SK-N-SH treated with all-trans-retinoic acid at 6 μM for 48 hours (cell line): ENCODE results near the gene COL23A1.
"Not testable (repeated sequence)": the region's sequence is repeated elsewhere in the genome, so short reads cannot be mapped to it uniquely, and the experiment has no call there.

Source experiments
- ATAC-seq: fragments of 200-7000 bp; cut with Tn5 transposase; 3 replicates; pipeline ENCODE4 v1.9.1; 2020; ENCODE audit warnings: mild to moderate bottlenecking, moderate library complexity
- ARNTL ChIP-seq: fragments of 450-650 bp; formaldehyde crosslinking; IDR thresholded peaks from 2 replicates; pipeline ENCODE4 v1.5.0; 2020; ENCODE audit warnings: low read depth, mild to moderate bottlenecking, moderate library complexity, borderline replicate concordance
- BACH2 ChIP-seq: fragments of 250-450 bp; sonication (Bioruptor Pico); IDR thresholded peaks from 2 replicates; pipeline ENCODE4 v1.9.0; 2021; ENCODE audit warnings: mild to moderate bottlenecking, borderline replicate concordance
- CSDC2 ChIP-seq: fragments of 250-450 bp; sonication (Bioruptor Pico); IDR thresholded peaks from 2 replicates; pipeline ENCODE4 v1.5.0; 2020; ENCODE audit warnings: mild to moderate bottlenecking, moderate library complexity
- ESRRG ChIP-seq: fragments of 250-450 bp; sonication (Bioruptor Pico); IDR thresholded peaks from 2 replicates; pipeline ENCODE4 v1.6.1; 2021; ENCODE audit warnings: mild to moderate bottlenecking
- GLIS3 ChIP-seq: fragments of 250-450 bp; sonication (Bioruptor Pico); IDR thresholded peaks from 2 replicates; pipeline ENCODE4 v1.5.0; 2020; ENCODE audit warnings: mild to moderate bottlenecking, moderate library complexity
- ISL1 ChIP-seq: fragments of 250-450 bp; sonication (Bioruptor Pico); IDR thresholded peaks from 2 replicates; pipeline ENCODE4 v2.1.2; 2022; ENCODE audit warnings: mild to moderate bottlenecking, moderate library complexity
- OSR1 ChIP-seq: fragments of 250-450 bp; sonication (Bioruptor Pico); IDR thresholded peaks from 2 replicates; pipeline ENCODE4 v1.8.0; 2022; ENCODE audit warnings: moderate library complexity, mild to moderate bottlenecking, inconsistent platforms
- PPARA ChIP-seq: fragments of 250-450 bp; sonication (Bioruptor Pico); IDR thresholded peaks from 2 replicates; pipeline ENCODE4 v1.5.0; 2020; ENCODE audit warnings: mild to moderate bottlenecking, borderline replicate concordance
- RARB ChIP-seq: fragments of 250-450 bp; sonication (Bioruptor Pico); IDR thresholded peaks from 2 replicates; pipeline ENCODE4 v1.8.0; 2021; ENCODE audit warnings: mild to moderate bottlenecking, moderate library complexity
- SNAI2 ChIP-seq: fragments of 250-450 bp; sonication (Bioruptor Pico); IDR thresholded peaks from 2 replicates; pipeline ENCODE4 v1.5.0; 2020; ENCODE audit warnings: mild to moderate bottlenecking, moderate library complexity
- TCF4 ChIP-seq: fragments of 250-450 bp; sonication (Bioruptor Pico); IDR thresholded peaks from 2 replicates; pipeline ENCODE4 v1.8.0; 2021; ENCODE audit warnings: mild to moderate bottlenecking, moderate library complexity, borderline replicate concordance
- ZFP3 ChIP-seq: fragments of 250-450 bp; sonication (Bioruptor Pico); IDR thresholded peaks from 2 replicates; pipeline ENCODE4 v1.5.0; 2020; ENCODE audit warnings: mild to moderate bottlenecking, moderate library complexity
- ZFP30 ChIP-seq: fragments of 450-650 bp; formaldehyde crosslinking; IDR thresholded peaks from 2 replicates; pipeline ENCODE4 v1.5.0; 2022; ENCODE audit warnings: mild to moderate bottlenecking, moderate library complexity
- ZNF565 ChIP-seq: fragments of 450-650 bp; formaldehyde crosslinking; conservative IDR thresholded peaks from 2 replicates; pipeline ENCODE4 v1.5.0; 2020; ENCODE audit warnings: low read depth, mild to moderate bottlenecking, moderate library complexity
- ZNF8 ChIP-seq: fragments of 450-650 bp; formaldehyde crosslinking; IDR thresholded peaks from 2 replicates; pipeline ENCODE4 v1.5.0; 2020; ENCODE audit warnings: mild to moderate bottlenecking, moderate library complexity
- TF ChIP-seq, protein P1 (sequence below): fragments of 250-450 bp; sonication (Bioruptor Pico); IDR thresholded peaks from 2 replicates; pipeline ENCODE4 v1.8.0; 2020; ENCODE audit warnings: mild to moderate bottlenecking, moderate library complexity, borderline replicate concordance
- TF ChIP-seq, protein P2 (sequence below): fragments of 250-450 bp; sonication (Bioruptor Pico); IDR thresholded peaks from 2 replicates; pipeline ENCODE4 v1.8.0; 2021; ENCODE audit warnings: low read depth, mild to moderate bottlenecking, moderate library complexity, borderline replicate concordance
- TF ChIP-seq, protein P3 (sequence below): fragments of 250-450 bp; sonication (Bioruptor Pico); IDR thresholded peaks from 2 replicates; pipeline ENCODE4 v1.5.1; 2020; ENCODE audit warnings: low read depth, mild to moderate bottlenecking, moderate library complexity
- TF ChIP-seq, protein P4 (sequence below): fragments of 250-450 bp; sonication (Bioruptor Pico); IDR thresholded peaks from 2 replicates; pipeline ENCODE4 v1.5.1; 2021; ENCODE audit warnings: mild to moderate bottlenecking, moderate library complexity

The COL23A1 gene

DNA sequence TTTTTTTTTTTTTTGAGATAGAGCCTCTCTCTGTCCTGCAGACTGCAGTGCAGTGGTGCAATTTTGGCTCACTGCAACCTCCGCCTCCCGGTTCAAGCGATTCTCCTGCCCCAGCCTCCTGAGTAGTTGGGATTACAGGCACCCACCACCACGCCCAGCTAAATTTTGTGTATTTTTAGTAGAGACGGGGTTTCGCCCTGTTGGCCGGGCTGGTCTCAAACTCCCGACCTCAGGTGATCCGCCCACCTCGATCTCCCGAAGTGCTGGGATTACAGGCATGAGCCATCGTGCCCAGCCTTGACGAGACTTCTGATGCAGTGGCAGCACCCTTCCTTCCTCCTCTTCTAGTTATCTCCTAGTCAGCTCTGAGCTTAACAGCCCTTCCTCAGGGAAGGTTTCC lies 361.1 kb downstream of the COL23A1 start:
- ATAC-seq: not testable (repeated sequence)

DNA sequence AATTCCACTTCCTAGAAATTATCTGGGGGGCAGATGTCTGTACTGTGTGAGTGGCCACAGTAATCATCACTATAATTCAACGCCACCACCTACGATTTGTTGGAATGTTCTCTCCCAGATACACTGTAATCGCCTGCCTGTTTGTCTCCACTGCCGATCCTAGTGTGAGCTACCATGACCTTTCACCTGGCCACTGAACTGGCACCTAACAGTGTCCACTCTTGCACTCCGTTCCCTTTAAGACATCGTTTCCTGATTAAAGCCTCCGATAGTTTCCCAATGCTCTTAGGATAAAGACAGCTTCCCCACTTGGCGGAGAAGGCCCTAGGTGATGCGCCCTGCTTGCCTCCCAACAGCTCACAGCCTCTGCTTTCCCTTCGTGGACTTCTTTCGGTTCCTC lies 361.6 kb downstream of the COL23A1 start:
- no peak for ATAC-seq

DNA sequence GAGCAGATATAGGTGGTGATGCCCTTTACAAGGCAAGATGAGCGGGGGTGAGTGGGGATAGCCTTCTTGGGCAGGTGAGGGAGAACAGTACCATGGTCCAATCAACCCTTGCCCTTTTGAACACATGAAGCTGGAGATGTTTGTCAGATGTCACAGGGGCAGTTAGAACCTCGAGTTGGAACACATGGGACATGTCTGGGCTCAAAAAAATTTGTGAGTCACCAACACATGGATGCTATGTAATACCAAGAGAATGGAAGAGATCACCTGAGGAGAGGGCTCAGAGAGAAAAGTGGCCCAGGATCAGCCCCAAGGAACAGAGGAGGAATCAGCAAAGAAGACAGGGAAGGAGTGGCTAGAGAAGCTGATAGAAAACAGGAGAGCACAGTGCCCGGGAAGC lies 362.3 kb downstream of the COL23A1 start:
- TF ChIP-seq GLIS3 (CRISPR knock-in tag) (no peak), ZNF8 (no peak), ZFP30 (CRISPR knock-in tag) (no peak), CSDC2 (CRISPR knock-in tag) (no peak), ZFP3 (CRISPR knock-in tag) (no peak), OSR1 (no peak), ISL1 (CRISPR knock-in tag) (no peak), ESRRG (CRISPR knock-in tag) (no peak), PPARA (CRISPR knock-in tag) (no peak), ZNF565 (CRISPR knock-in tag) (no peak), BACH2 (CRISPR knock-in tag) (no peak), ARNTL (no peak)
- TF ChIP-seq, protein P1, sequence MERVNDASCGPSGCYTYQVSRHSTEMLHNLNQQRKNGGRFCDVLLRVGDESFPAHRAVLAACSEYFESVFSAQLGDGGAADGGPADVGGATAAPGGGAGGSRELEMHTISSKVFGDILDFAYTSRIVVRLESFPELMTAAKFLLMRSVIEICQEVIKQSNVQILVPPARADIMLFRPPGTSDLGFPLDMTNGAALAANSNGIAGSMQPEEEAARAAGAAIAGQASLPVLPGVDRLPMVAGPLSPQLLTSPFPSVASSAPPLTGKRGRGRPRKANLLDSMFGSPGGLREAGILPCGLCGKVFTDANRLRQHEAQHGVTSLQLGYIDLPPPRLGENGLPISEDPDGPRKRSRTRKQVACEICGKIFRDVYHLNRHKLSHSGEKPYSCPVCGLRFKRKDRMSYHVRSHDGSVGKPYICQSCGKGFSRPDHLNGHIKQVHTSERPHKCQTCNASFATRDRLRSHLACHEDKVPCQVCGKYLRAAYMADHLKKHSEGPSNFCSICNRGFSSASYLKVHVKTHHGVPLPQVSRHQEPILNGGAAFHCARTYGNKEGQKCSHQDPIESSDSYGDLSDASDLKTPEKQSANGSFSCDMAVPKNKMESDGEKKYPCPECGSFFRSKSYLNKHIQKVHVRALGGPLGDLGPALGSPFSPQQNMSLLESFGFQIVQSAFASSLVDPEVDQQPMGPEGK: no peak
- TF ChIP-seq, protein P2, sequence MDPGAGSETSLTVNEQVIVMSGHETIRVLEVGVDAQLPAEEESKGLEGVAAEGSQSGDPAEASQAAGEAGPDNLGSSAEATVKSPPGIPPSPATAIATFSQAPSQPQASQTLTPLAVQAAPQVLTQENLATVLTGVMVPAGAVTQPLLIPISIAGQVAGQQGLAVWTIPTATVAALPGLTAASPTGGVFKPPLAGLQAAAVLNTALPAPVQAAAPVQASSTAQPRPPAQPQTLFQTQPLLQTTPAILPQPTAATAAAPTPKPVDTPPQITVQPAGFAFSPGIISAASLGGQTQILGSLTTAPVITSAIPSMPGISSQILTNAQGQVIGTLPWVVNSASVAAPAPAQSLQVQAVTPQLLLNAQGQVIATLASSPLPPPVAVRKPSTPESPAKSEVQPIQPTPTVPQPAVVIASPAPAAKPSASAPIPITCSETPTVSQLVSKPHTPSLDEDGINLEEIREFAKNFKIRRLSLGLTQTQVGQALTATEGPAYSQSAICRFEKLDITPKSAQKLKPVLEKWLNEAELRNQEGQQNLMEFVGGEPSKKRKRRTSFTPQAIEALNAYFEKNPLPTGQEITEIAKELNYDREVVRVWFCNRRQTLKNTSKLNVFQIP (CRISPR knock-in tag): no peak
- TF ChIP-seq, protein P3, sequence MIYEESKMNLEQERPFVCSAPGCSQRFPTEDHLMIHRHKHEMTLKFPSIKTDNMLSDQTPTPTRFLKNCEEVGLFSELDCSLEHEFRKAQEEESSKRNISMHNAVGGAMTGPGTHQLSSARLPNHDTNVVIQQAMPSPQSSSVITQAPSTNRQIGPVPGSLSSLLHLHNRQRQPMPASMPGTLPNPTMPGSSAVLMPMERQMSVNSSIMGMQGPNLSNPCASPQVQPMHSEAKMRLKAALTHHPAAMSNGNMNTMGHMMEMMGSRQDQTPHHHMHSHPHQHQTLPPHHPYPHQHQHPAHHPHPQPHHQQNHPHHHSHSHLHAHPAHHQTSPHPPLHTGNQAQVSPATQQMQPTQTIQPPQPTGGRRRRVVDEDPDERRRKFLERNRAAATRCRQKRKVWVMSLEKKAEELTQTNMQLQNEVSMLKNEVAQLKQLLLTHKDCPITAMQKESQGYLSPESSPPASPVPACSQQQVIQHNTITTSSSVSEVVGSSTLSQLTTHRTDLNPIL (CRISPR knock-in tag): no peak
- ATAC-seq: no peak

More for the DNA sequence above, 361.6 kb downstream of the COL23A1 start:
- no peak for TF ChIP-seq BACH2 (CRISPR knock-in tag)
- TF ChIP-seq, protein P1: no peak
- no peak for TF ChIP-seq TCF4
- no peak for TF ChIP-seq PPARA (CRISPR knock-in tag)
- no peak for TF ChIP-seq ZFP30 (CRISPR knock-in tag)
- TF ChIP-seq ZNF8: no peak
- TF ChIP-seq ISL1 (CRISPR knock-in tag): no peak
- TF ChIP-seq, protein P3 (CRISPR knock-in tag): no peak
- no peak for TF ChIP-seq SNAI2 (CRISPR knock-in tag)

DNA sequence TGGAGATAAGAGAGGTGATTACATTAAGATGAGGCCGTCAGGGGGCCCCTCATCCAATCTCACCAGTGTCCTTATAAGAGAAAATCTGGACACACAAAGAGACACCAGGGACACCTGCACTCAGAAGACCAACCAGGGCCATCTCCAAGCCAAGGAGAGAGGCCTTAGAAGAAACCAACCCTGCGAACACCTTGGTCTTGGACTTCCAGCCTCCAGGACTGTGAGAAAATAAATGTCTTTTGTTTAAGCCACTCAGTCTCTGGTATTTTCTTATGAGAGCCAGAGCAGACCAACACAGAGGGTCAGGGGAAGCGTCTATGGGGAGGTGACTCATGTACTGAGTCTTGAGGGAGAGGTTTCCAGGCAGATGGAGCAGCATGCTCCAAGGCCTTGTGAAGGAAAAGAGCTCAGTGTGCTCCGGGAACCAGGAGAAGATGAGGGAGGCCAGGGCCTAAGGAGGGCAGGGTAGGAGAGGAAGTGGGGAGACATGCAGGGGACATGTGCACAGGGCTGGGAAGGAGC lies 363.0 kb downstream of the COL23A1 start:
- no peak for ATAC-seq
- TF ChIP-seq, protein P3 (CRISPR knock-in tag): no peak
- no peak for TF ChIP-seq ZNF8
- TF ChIP-seq ZFP30 (CRISPR knock-in tag): no peak
- no peak for TF ChIP-seq OSR1
- no peak for TF ChIP-seq RARB (CRISPR knock-in tag)
- no peak for TF ChIP-seq ZNF565 (CRISPR knock-in tag)
- no peak for TF ChIP-seq ARNTL
- no peak for TF ChIP-seq ZFP3 (CRISPR knock-in tag)
- no peak for TF ChIP-seq ISL1 (CRISPR knock-in tag)
- no peak for TF ChIP-seq BACH2 (CRISPR knock-in tag)
- TF ChIP-seq, protein P2 (CRISPR knock-in tag): no peak
- TF ChIP-seq, protein P4, sequence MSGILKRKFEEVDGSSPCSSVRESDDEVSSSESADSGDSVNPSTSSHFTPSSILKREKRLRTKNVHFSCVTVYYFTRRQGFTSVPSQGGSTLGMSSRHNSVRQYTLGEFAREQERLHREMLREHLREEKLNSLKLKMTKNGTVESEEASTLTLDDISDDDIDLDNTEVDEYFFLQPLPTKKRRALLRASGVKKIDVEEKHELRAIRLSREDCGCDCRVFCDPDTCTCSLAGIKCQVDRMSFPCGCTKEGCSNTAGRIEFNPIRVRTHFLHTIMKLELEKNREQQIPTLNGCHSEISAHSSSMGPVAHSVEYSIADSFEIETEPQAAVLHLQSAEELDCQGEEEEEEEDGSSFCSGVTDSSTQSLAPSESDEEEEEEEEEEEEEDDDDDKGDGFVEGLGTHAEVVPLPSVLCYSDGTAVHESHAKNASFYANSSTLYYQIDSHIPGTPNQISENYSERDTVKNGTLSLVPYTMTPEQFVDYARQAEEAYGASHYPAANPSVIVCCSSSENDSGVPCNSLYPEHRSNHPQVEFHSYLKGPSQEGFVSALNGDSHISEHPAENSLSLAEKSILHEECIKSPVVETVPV: no peak
